Right lobe of liver (tissue), 4 donors: Measurements from ENCODE around the gene KRT7.

ENCODE experiments used
- CTCF ChIP-seq, 4 donors: fragments of 200-600 bp in 3 of 4; fragments of 450-650 bp in 1 of 4; IDR thresholded peaks; one replicate each; pipeline versions ENCODE4 v1.5.1 to v1.8.0; 2016 to 2022; ENCODE audit warnings: antibody characterized with exemption in 4 of 4, mild to moderate bottlenecking in 2 of 4
- POLR2A ChIP-seq: fragments of 450-650 bp; IDR thresholded peaks from one replicate; pipeline ENCODE4 v1.6.1; 2017; ENCODE audit warnings: antibody characterized with exemption, mild to moderate bottlenecking
- donor health status: DM: no; HTN: no; CAD: no.
- donor health status: DM: no; HTN: no; CAD: no.
- donor health status: DM: no; HTN: yes; CAD: no.

GRCh38 chr12:52200086-52200780 is 32.8 kb upstream of the KRT7 start:
- TF ChIP-seq CTCF (IDR thresholded peaks at IDR 0.05), result no peak
- no peak for TF ChIP-seq POLR2A
